Type B pancreatic cell (in vitro differentiated cells): ENCODE results near the gene DGCR2. TPM values are rescaled to one million over a fixed set of nuclear protein-coding genes. Genes with fewer than 3 reads are reported as not detected.
A peak's percentile ranks its signal among the peaks of the same experiment; 100 is the strongest.

Experiments used
- DNase-seq: peaks from one replicate; pipeline ENCODE4 v3.0.0; 2021; ENCODE audit warnings: mixed read lengths; ENCODE audit not compliant: unreplicated experiment; ENCODE audit errors: extremely low spot score
- H3K27ac Mint-ChIP-seq: 2 replicates; pipeline ENCODE4 v1.8.0; 2021; ENCODE audit warnings: mild to moderate bottlenecking, mixed read lengths
- H3K27me3 Mint-ChIP-seq: 2 replicates; pipeline ENCODE4 v1.8.0; 2021; ENCODE audit warnings: mixed read lengths
- H3K36me3 Mint-ChIP-seq: 2 replicates; pipeline ENCODE4 v1.8.0; 2021; ENCODE audit warnings: mixed read lengths
- H3K4me1 Mint-ChIP-seq: one replicate; pipeline ENCODE4 v1.8.0; 2021; ENCODE audit warnings: mixed read lengths; ENCODE audit not compliant: unreplicated experiment
- H3K4me3 Mint-ChIP-seq: 2 replicates; pipeline ENCODE4 v1.8.0; 2021; ENCODE audit warnings: mild to moderate bottlenecking, mixed read lengths
- H3K9me3 Mint-ChIP-seq: 2 replicates; pipeline ENCODE4 v1.8.0; 2021; ENCODE audit warnings: mixed read lengths
- CTCF ChIP-seq: fragments of 200-600 bp; sonication (generic); conservative IDR thresholded peaks from 2 replicates; pipeline ENCODE4 v1.5.0; 2021; ENCODE audit warnings: antibody characterized with exemption, mild to moderate bottlenecking
- total RNA-seq: library from RNA; stranded (reverse); gene quantifications from 2 replicates; pipeline ENCODE4 v1.2.1, GENCODE V29; 2021; ENCODE audit warnings: low replicate concordance

Gene DGCR2
- total RNA-seq, 1 donor from 2014 or later, result 83.1 TPM

GRCh38 chr22:19057999-19058491 is 64.2 kb downstream of the DGCR2 start:
- Mint-ChIP-seq H3K36me3 (peaks cover 19% of the 10 kb centered on the region), H3K9me3 (no peaks in the 10 kb centered on the region), H3K27me3 (no peaks in the 10 kb centered on the region), H3K4me3 (no peak overlapping the region), H3K27ac (no peak overlapping the region), H3K4me1 (no peaks in the 10 kb centered on the region)
- DNase-seq, result peak; percentile 51
- TF ChIP-seq CTCF, result no peak

GRCh38 chr22:19057539-19057938 is 64.7 kb downstream of the DGCR2 start:
- no peaks in the 10 kb centered on the region for H3K27me3 Mint-ChIP-seq
- no peak for DNase-seq
- no peak overlapping the region for H3K4me3 Mint-ChIP-seq
- H3K36me3 Mint-ChIP-seq, result peaks cover 22% of the 10 kb centered on the region
- TF ChIP-seq CTCF, result no peak
- H3K9me3 Mint-ChIP-seq, result no peaks in the 10 kb centered on the region
- H3K27ac Mint-ChIP-seq, result no peak overlapping the region
- H3K4me1 Mint-ChIP-seq, result no peaks in the 10 kb centered on the region

- Mint-ChIP-seq H3K4me1 (no peaks in the 10 kb centered on the region), H3K36me3 (peaks cover 22% of the 10 kb centered on the region), H3K9me3 (no peaks in the 10 kb centered on the region), H3K27me3 (no peaks in the 10 kb centered on the region), H3K4me3 (no peak overlapping the region), H3K27ac (no peak overlapping the region)
- TF ChIP-seq CTCF, result no peak
- peak; percentile 60 for DNase-seq
Measured at GRCh38 chr22:19056951-19057401, 65.2 kb downstream of the DGCR2 start.

GRCh38 chr22:19055801-19056200 is 66.4 kb downstream of the DGCR2 start:
- no peak overlapping the region for H3K27ac Mint-ChIP-seq
- no peaks in the 10 kb centered on the region for H3K4me1 Mint-ChIP-seq
- H3K4me3 Mint-ChIP-seq, result no peak overlapping the region
- no peaks in the 10 kb centered on the region for H3K27me3 Mint-ChIP-seq
- no peaks in the 10 kb centered on the region for H3K9me3 Mint-ChIP-seq
- peaks cover 20% of the 10 kb centered on the region for H3K36me3 Mint-ChIP-seq
- TF ChIP-seq CTCF, result no peak
- peak; percentile 43 for DNase-seq

GRCh38 chr22:19052941-19053541 is 69.2 kb downstream of the DGCR2 start:
- H3K27ac Mint-ChIP-seq, result no peak overlapping the region
- peaks cover 18% of the 10 kb centered on the region for H3K36me3 Mint-ChIP-seq
- no peaks in the 10 kb centered on the region for H3K9me3 Mint-ChIP-seq
- no peak for TF ChIP-seq CTCF
- no peaks in the 10 kb centered on the region for H3K4me1 Mint-ChIP-seq
- DNase-seq, result no peak
- H3K4me3 Mint-ChIP-seq, result no peak overlapping the region
- H3K27me3 Mint-ChIP-seq, result no peaks in the 10 kb centered on the region
